GM12801 (cell line): ENCODE measurements around the gene LRCOL1.

Experiments used
- TF ChIP-seq, protein P1 (sequence below): IDR thresholded peaks from one replicate; pipeline ENCODE4 v1.5.1; 2011; ENCODE audit warnings: control low read depth; ENCODE audit not compliant: insufficient read length; ENCODE audit errors: extremely low read depth

The LRCOL1 gene

DNA sequence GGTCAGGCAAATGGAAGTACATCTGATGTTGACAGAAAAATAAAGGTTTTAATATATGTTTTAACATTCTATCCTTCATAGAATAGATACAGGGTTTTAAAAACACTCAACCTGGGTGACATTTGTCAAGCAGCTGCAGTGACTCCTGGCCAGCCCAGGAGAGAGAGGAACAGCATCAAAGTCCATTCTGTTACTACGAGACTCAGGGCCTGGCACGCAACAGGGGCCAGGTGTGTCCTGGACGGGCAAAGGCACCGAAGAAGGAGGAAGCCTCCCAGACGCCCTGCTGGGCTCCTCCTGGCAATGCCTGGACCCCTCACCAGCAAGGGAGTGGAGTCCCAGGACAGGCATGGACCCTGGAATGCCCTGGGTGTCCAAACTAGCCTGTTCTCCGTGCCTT lies 22.1 kb downstream of the LRCOL1 start:
- TF ChIP-seq, protein P1, sequence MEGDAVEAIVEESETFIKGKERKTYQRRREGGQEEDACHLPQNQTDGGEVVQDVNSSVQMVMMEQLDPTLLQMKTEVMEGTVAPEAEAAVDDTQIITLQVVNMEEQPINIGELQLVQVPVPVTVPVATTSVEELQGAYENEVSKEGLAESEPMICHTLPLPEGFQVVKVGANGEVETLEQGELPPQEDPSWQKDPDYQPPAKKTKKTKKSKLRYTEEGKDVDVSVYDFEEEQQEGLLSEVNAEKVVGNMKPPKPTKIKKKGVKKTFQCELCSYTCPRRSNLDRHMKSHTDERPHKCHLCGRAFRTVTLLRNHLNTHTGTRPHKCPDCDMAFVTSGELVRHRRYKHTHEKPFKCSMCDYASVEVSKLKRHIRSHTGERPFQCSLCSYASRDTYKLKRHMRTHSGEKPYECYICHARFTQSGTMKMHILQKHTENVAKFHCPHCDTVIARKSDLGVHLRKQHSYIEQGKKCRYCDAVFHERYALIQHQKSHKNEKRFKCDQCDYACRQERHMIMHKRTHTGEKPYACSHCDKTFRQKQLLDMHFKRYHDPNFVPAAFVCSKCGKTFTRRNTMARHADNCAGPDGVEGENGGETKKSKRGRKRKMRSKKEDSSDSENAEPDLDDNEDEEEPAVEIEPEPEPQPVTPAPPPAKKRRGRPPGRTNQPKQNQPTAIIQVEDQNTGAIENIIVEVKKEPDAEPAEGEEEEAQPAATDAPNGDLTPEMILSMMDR, result no peak

DNA sequence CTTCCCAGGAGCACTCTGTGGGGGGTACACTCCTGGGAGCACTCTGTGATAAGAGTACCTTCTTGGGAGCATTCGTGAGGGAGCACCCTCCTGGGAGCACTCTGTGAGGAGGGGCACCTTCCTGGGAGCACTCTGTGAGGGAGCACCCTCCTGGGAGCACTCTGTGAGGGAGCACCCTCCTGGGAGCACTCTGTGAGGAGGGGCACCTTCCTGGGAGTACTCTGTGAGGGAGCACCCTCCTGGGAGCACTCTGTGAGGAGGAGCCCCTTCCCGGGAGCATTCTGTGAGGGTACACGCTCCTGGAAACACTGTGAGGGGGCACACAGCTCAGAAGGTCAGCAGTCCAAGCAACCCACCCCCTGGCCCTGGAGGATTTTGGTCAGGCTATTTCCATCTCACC lies 22.6 kb downstream of the LRCOL1 start:
- TF ChIP-seq, protein P1, result no peak

DNA sequence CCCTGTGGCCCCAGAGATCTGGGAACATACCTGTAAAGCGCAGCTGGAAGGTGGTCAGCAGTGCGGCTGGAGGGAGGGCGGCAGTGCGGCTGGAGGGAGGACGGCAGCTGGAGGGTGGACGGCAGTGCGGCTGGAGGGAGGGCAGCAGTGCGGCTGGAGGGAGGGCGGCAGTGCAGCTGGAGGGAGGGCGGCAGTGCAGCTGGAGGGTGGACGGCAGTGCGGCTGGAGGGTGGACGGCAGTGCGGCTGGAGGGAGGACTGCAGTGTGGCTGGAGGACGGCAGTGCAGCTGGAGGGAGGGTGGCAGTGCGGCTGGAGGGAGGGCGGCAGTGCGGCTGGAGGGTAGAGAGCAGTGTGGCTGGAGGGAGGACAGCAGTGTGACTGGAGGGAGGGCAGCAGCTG lies 23.5 kb downstream of the LRCOL1 start:
- TF ChIP-seq, protein P1, result no peak

DNA sequence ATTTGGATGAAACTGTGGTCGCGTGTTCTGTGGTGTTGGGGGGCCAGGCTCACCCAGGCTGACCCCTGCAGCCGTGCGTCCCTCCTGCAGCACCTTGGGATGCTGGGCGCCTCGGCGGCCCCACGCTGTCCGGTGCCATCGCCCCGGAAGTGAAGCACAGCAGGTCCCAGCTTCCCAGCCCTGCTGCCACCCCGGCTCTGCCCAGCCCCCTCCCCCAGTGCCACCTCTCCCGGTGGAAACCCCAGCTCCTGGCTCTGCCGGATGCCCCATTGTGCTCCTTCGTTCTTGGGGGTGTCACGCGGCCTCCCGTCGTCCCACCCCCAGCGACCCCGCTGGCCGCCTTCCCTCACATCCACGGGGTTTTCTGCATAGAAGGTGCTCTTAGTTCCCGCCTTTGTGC lies 25.2 kb downstream of the LRCOL1 start:
- TF ChIP-seq, protein P1, result no peak

DNA sequence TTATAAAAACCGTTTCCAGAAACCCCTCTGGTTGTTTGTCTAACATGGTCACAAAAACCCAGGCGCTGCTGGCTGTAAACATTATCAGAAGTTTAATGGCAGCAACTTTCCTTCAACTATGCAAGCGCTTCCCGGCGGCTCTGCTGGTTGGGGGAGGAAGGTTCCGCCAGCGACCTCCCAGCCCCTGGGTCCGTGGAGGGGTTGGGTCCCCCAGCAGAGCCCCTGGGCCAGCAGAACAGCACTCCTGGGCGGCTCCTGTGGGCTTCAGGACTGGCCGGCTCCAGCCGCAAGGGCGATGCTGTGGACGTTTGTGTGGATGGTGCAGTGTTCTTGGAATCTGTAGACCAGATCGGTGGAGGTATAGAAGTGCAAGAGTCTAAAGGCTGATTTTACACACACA lies 26.0 kb downstream of the LRCOL1 start:
- TF ChIP-seq, protein P1, result no peak

DNA sequence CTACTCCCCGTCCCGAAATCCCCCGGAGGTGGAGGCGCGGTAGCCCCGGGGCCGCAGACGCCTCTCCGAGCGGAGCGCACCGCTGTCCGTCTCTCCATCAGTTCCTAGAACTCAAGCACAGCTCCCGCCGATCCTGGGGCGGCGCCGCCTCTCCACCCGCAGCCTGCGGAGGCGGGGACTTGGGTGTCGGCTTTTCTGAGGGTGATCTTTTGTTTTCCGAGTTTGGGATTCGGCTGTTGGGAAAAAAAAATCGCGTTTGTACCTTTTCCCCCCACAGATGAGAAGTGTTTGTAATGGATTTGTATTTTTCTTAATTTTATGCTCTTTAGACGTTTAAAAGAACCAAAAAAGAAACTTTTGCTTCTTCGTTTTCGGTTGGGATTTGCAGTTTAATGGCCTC lies 26.6 kb downstream of the LRCOL1 start:
- TF ChIP-seq, protein P1, result no peak

DNA sequence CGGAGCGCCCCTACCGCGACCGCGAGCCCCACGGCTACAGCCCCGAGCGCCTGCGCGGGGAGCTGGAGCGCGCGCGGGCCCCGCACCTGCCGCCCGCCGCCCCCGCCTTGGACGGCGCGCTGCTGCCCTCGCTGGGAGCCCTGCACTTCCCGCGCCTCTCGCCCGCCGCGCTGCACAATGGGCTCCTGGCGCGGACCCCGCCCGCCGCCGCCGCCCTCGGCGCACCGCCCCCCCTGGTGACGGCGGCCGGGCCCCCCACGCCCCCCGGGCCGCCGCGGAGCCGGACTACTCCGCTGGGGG lies 27.0 kb downstream of the LRCOL1 start:
- TF ChIP-seq, protein P1, result no peak
